Upper lobe of left lung (tissue), 6 donors: ENCODE results near the gene APBB2. TPM values are rescaled to one million over a fixed set of nuclear protein-coding genes. Genes with fewer than 3 reads are reported as not detected.
"Not testable (repeated sequence)": the region's sequence is repeated elsewhere in the genome, so short reads cannot be mapped to it uniquely, and the experiment has no call there.

ENCODE experiments used
- ATAC-seq, 2 donors: fragments of 200-7000 bp; cut with Tn5 transposase; one replicate each; pipeline ENCODE4 v1.9.1; 2022; ENCODE audit warnings: mild to moderate bottlenecking in 2 of 2, moderate library complexity in 2 of 2; ENCODE audit not compliant: low FRiP score in 2 of 2
- DNase-seq, 2 donors: peaks; one replicate each; pipeline ENCODE4 v3.0.0-alpha.2; 2019 to 2020
- H3K27ac ChIP-seq, 4 donors: fragments of 200-600 bp; sonication (generic); one replicate each; pipeline ENCODE4 v1.5.1; 2016 to 2019
- H3K27me3 ChIP-seq, 4 donors: fragments of 200-600 bp; sonication (generic); one replicate each; pipeline ENCODE4 v1.5.1; 2017 to 2019
- H3K36me3 ChIP-seq, 4 donors: fragments of 200-600 bp; sonication (generic); one replicate each; pipeline ENCODE4 v1.5.1; 2016 to 2019
- H3K4me1 ChIP-seq, 4 donors: fragments of 200-600 bp; sonication (generic); one replicate each; pipeline ENCODE4 v1.5.1; 2018 to 2019
- H3K4me3 ChIP-seq, 4 donors: fragments of 200-600 bp; sonication (generic); one replicate each; pipeline ENCODE4 v1.5.1; 2017 to 2019; ENCODE audit warnings: mild to moderate bottlenecking in 2 of 4, moderate library complexity in 1 of 4
- H3K9me3 ChIP-seq, 4 donors: fragments of 200-600 bp; sonication (generic); one replicate each; pipeline ENCODE4 v1.5.1; 2018 to 2019
- EP300 ChIP-seq, 4 donors: sonication (generic); formaldehyde crosslinking; IDR thresholded peaks; one replicate each; pipeline ENCODE4 v1.5.1; 2017; ENCODE audit warnings: antibody characterized with exemption in 4 of 4, control low read depth in 2 of 4
- POLR2A ChIP-seq, 4 donors: fragments of 450-650 bp; IDR thresholded peaks; one replicate each; pipeline ENCODE4 v1.5.1; 2016 to 2017; ENCODE audit warnings: antibody characterized with exemption in 4 of 4, mild to moderate bottlenecking in 2 of 4
- POLR2AphosphoS5 ChIP-seq, 2 donors: sonication (generic); formaldehyde crosslinking; IDR thresholded peaks; one replicate each; pipeline ENCODE4 v1.5.1; 2017; ENCODE audit warnings: antibody characterized with exemption in 2 of 2
- WGBS, 2 donors: methylation state at CpG; one replicate each; pipeline ENCODE4 v1.1.5; 2017 to 2018; 5-methylcytosine and 5-hydroxymethylcytosine counted together
- total RNA-seq, 6 donors: library from RNA; depleted of rRNA in 4 of 6; stranded (reverse); fragments of >200 nt in 4 of 6; gene quantifications; one replicate each; pipeline versions ENCODE4 v1.1.0 to v1.2.1, GENCODE V29; 2016 to 2021
- TF ChIP-seq, protein P1 (sequence below), 6 experiments: fragments of 450-650 bp in 4 of 6; fragments of 200-600 bp in 2 of 6; sonication (generic) in 2 of 6; IDR thresholded peaks; one replicate each; pipeline ENCODE4 v1.5.1; 2016 to 2019; ENCODE audit warnings: antibody characterized with exemption in 6 of 6
- donor health status: DM: no; HTN: no; CAD: no; lungs with moderate emphysema.
- donor health status: DM: no; HTN: yes; CAD: no; lungs with severe emphysema.

Gene APBB2
- total RNA-seq, 6 donors from 2014 or later, result 69.5 to 168 (median 102) TPM

DNA sequence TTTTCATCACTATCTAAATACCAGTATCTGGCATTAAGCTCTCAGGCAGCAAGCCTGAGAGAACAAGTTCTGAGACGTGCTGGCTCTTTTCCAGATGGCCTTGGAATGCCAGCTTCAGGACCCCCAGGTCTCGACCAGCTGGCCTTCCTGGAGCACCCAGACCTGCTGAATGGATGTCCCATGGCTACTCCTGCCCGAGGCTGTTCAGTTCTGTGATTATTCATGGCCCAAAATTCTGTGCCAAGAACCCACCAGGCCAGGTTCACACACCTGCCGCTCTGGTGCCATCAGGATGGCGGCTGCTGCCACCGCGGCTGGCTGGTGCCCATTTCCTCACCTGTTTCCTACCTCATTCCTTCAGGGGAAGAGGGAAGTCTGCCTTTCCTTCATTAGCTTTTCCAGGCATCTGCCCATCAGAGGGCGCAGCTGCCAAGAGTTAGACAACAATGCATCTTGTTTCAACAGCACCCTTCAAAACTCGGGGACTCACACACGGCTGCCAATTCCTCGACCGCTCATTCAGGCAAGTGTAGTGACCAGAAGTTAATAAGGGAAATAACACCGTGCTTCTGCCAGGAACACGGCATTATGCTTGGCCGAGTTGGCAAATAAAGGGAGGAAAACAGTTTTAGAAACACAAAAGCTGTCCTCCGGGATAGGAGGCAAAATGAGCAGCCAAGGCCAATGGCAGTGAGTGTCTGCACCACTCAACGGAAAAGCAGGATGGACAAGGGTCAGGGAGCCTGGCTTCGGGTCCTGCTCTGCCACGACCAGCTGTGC, 290.8 kb downstream of the APBB2 start:
- Histone ChIP-seq H3K9me3 (no peaks in the 10 kb centered on the region), H3K27ac (no peak overlapping the region), H3K27me3 (no peaks in the 10 kb centered on the region), H3K4me3 (no peak overlapping the region), H3K4me1 (peaks cover 4 to 8% (median 5%) of the 10 kb centered on the region in 4 donors), H3K36me3 (peaks cover 0 to 13% (median 0%) of the 10 kb centered on the region in 4 donors)
- DNase-seq (no peak), ATAC-seq (peak in 1 of 2 donors; percentile 46)
- TF ChIP-seq POLR2AphosphoS5 (IDR thresholded peaks at IDR 0.05) (no peak), POLR2A (IDR thresholded peaks at IDR 0.05) (no peak)
- TF ChIP-seq, protein P1, sequence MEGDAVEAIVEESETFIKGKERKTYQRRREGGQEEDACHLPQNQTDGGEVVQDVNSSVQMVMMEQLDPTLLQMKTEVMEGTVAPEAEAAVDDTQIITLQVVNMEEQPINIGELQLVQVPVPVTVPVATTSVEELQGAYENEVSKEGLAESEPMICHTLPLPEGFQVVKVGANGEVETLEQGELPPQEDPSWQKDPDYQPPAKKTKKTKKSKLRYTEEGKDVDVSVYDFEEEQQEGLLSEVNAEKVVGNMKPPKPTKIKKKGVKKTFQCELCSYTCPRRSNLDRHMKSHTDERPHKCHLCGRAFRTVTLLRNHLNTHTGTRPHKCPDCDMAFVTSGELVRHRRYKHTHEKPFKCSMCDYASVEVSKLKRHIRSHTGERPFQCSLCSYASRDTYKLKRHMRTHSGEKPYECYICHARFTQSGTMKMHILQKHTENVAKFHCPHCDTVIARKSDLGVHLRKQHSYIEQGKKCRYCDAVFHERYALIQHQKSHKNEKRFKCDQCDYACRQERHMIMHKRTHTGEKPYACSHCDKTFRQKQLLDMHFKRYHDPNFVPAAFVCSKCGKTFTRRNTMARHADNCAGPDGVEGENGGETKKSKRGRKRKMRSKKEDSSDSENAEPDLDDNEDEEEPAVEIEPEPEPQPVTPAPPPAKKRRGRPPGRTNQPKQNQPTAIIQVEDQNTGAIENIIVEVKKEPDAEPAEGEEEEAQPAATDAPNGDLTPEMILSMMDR (IDR thresholded peaks at IDR 0.05), result no peak
- 72 to 78% methylated on average over 19 of the region's 19 CpGs for WGBS, 2 donors

DNA sequence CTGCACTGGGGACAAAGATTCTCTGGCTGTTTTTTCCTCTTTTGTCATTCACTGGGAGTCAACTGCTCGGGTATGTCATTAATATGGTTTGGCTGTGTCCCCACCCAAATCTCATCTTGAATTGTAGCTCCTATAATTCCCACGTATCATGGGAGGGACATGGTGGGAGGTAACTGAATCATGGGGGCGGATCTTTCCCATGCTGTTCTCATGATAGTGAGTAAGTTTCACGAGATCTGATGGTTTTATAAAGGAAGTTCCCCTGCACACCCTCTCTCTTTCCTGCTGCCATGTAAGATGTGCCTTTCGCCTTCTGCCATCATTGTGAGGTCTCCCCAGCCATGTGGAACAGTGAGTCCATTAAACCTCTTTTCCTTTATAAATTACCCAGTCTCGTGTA, 294.4 kb downstream of the APBB2 start:
- not testable (repeated sequence) for ATAC-seq, H3K27me3 ChIP-seq, H3K27ac ChIP-seq, H3K36me3 ChIP-seq, H3K4me3 ChIP-seq, DNase-seq, H3K9me3 ChIP-seq
- H3K4me1 ChIP-seq, result peaks cover 17 to 20% (median 18%) of the 10 kb centered on the region in 4 donors
- 91 to 93% methylated on average over 6 of the region's 6 CpGs for WGBS, 2 donors

DNA sequence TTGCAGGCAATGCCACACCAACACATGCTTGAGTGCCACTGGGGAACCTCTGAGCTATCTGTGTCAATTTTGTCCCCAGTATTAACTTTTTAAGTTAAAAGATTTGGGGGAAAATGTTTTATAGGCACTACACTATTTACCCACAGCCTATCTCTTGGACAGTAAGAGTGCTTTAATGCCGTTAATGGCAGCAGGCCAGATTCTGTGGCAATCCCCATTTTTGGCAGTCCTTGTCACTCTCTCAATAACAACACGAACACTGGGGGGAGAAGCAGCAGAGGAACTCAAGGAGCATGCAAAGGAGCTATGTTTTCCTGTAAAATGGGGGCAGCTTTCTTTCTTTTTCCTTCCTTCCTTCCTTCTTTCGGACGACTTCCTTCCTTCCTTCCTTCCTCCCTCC, 296.0 kb downstream of the APBB2 start:
- peak in 1 of 2 donors; percentile 48 for ATAC-seq
- Histone ChIP-seq H3K36me3 (peaks cover 0 to 10% (median 0%) of the 10 kb centered on the region in 4 donors), H3K27me3 (no peaks in the 10 kb centered on the region), H3K4me1 (peaks cover 17 to 20% (median 18%) of the 10 kb centered on the region in 4 donors), H3K4me3 (no peak overlapping the region), H3K9me3 (no peaks in the 10 kb centered on the region), H3K27ac (no peak overlapping the region)
- TF ChIP-seq, protein P1 (IDR thresholded peaks at IDR 0.05), result no peak
- no peak for TF ChIP-seq POLR2A (IDR thresholded peaks at IDR 0.05)
- no peak for TF ChIP-seq POLR2AphosphoS5 (IDR thresholded peaks at IDR 0.05)
- no peak for TF ChIP-seq EP300 (IDR thresholded peaks at IDR 0.05)
- WGBS, 2 donors, result 10 to 15% methylated on average over 4 of the region's 4 CpGs
- peak in 1 of 2 donors; percentile 67 for DNase-seq

- TF ChIP-seq EP300 (IDR thresholded peaks at IDR 0.05) (no peak), POLR2AphosphoS5 (IDR thresholded peaks at IDR 0.05) (no peak)
- TF ChIP-seq, protein P1 (IDR thresholded peaks at IDR 0.05), result peak in 4 of 6 experiments; percentile 13 to 49 (median 26)
- Histone ChIP-seq H3K9me3 (no peaks in the 10 kb centered on the region), H3K4me1 (peaks cover 17 to 20% (median 18%) of the 10 kb centered on the region in 4 donors), H3K36me3 (peaks cover 0 to 15% (median 0%) of the 10 kb centered on the region in 4 donors), H3K27me3 (no peaks in the 10 kb centered on the region), H3K4me3 (no peak overlapping the region), H3K27ac (no peak overlapping the region)
- WGBS, 2 donors, result 62 to 73% methylated on average over 2 to 5 of the region's 5 CpGs
- DNase-seq (peak in 1 of 2 donors; percentile 76), ATAC-seq (peak; percentile 53 to 84)
These were observed 297.5 kb downstream of the APBB2 start for GRCh38 chr4:40916880-40917279.

GRCh38 chr4:40916218-40916555, 298.2 kb downstream of the APBB2 start:
- H3K27ac ChIP-seq, result no peak overlapping the region
- peak in 1 of 2 donors; percentile 76 for ATAC-seq

More at GRCh38 chr4:40916218-40916555, 298.2 kb downstream of the APBB2 start:
- Histone ChIP-seq H3K27me3 (no peaks in the 10 kb centered on the region), H3K9me3 (no peaks in the 10 kb centered on the region), H3K36me3 (peaks cover 0 to 9% (median 0%) of the 10 kb centered on the region in 4 donors), H3K4me1 (peaks cover 17 to 20% (median 18%) of the 10 kb centered on the region in 4 donors), H3K4me3 (no peak overlapping the region)
- WGBS, 2 donors, result 58 to 90% methylated on average over 2 of the region's 2 CpGs
- DNase-seq, result no peak
- TF ChIP-seq POLR2AphosphoS5 (IDR thresholded peaks at IDR 0.05) (no peak), POLR2A (IDR thresholded peaks at IDR 0.05) (no peak), EP300 (IDR thresholded peaks at IDR 0.05) (no peak)
- TF ChIP-seq, protein P1 (IDR thresholded peaks at IDR 0.05), result no peak
